Sigmoid colon (tissue), 4 donors: ENCODE measurements around the gene RAPGEF5.
"Not testable (repeated sequence)": the region's sequence is repeated elsewhere in the genome, so short reads cannot be mapped to it uniquely, and the experiment has no call there.

ENCODE experiments used
- CTCF ChIP-seq, 4 experiments: fragments of 450-650 bp in 3 of 4; fragments of 200-600 bp in 1 of 4; IDR thresholded peaks; one replicate each; pipeline ENCODE4 v1.5.1; 2016 to 2019; ENCODE audit warnings: antibody characterized with exemption in 4 of 4, mild to moderate bottlenecking in 3 of 4, moderate library complexity in 2 of 4
- POLR2AphosphoS5 ChIP-seq, 4 donors: sonication (generic); formaldehyde crosslinking; IDR thresholded peaks; one replicate each; pipeline ENCODE4 v1.6.1; 2017; ENCODE audit warnings: antibody characterized with exemption in 4 of 4

- not testable (repeated sequence) for TF ChIP-seq CTCF, POLR2AphosphoS5 (IDR thresholded peaks at IDR 0.05)
These were observed 265.9 kb downstream of the RAPGEF5 start for GRCh38 chr7:22090958-22091525.
